Tibial artery (tissue), 4 donors: Measurements from ENCODE around the gene ZNF777.
"Not testable (repeated sequence)": the region's sequence is repeated elsewhere in the genome, so short reads cannot be mapped to it uniquely, and the experiment has no call there.

ENCODE experiments used
- DNase-seq, 2 donors: peaks; one replicate each; pipeline ENCODE4 v3.0.0-alpha.2; 2019
- H3K27ac ChIP-seq, 2 donors: fragments of 200-600 bp; sonication (generic) in 1 of 2; 1 replicate in 1 of 2; 2 replicates in 1 of 2; pipeline ENCODE4 v1.5.1; 2018 to 2019; ENCODE audit warnings: mild to moderate bottlenecking in 1 of 2
- H3K27me3 ChIP-seq, 2 donors: fragments of 200-600 bp; sonication (generic) in 1 of 2; one replicate each; pipeline versions ENCODE4 v1.5.1 to v1.6.0; 2016 to 2019
- H3K36me3 ChIP-seq, 3 donors: fragments of 200-600 bp; sonication (generic) in 2 of 3; one replicate each; pipeline ENCODE4 v1.5.1; 2016 to 2019; ENCODE audit warnings: mild to moderate bottlenecking in 2 of 3
- H3K4me1 ChIP-seq, 4 donors: fragments of 200-600 bp; sonication (generic) in 2 of 4; 1 replicate in 3 of 4; 2 replicates in 1 of 4; pipeline ENCODE4 v1.5.1; 2016 to 2019
- H3K4me3 ChIP-seq, 2 donors: fragments of 200-600 bp; sonication (generic) in 1 of 2; 1 replicate in 1 of 2; 2 replicates in 1 of 2; pipeline ENCODE4 v1.5.1; 2018 to 2019; ENCODE audit warnings: mild to moderate bottlenecking in 2 of 2
- H3K9me3 ChIP-seq, 3 donors: fragments of 200-600 bp; sonication (generic) in 1 of 3; one replicate each; pipeline ENCODE4 v1.5.1; 2016 to 2019
- intact Hi-C: fragments of 100-400 bp; cut with DNase I; formaldehyde crosslinking; loops from one replicate; pipeline ENCODE4 v1.15.0; 2023; ENCODE audit warnings: low total_unique reads
- TF ChIP-seq, protein P1 (sequence below), 2 experiments: fragments of 200-600 bp in 1 of 2; fragments of 450-650 bp in 1 of 2; IDR thresholded peaks; one replicate each; pipeline ENCODE4 v1.5.1; 2017 to 2019; ENCODE audit warnings: antibody characterized with exemption in 2 of 2, mild to moderate bottlenecking in 1 of 2, moderate library complexity in 1 of 2

Gene ZNF777

DNA sequence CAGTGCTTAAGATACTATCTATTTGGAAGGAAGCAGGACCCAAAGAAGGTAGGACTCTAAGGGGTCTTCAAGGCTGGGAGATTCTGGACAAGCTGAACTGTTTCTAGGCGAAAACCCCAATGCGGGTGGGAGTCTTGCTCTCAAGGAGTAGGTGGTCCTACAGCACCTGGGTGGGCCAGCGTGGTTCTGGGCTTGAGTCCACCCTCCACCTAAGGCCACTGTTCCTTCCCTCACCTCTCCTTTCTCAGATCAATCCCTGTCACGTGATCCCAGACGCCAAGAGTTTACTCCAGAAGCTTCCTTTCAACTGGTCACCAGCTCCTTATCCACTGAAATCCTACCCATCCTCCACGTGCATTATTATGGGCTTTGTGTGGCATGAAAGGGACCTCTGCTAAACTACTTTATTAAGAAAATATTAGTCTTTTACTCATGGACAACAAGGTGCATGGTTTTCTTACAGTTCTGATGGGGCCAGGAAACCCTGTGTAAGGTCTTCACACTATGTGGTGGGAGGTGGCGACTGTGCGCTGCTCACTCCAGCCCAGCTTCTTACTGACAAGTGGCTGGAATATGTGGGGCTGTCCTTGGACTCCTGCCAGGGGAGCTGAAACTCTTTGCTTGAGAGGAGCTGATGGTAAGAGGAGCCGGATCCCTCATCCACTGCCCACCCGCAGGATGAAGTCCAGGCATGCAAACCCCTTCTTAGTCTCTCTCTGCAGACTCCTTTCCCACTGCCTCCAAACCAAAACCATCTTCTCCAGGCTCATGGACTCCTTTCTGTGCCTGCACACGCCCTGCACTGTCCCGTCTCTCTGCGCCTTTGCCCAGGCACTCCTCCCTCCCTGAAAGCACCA, 35.2 kb upstream of the ZNF777 start:
- H3K36me3 ChIP-seq: peaks cover 31 to 34% (median 33%) of the 10 kb centered on the region in 3 donors
- intact Hi-C loops: loop anchor here (5.0 kb wide), 1 partner anchor 34 kb away; the partner anchor contains the start of gene ZNF777
- peak overlapping the region; percentile 87 to 92 for H3K27ac ChIP-seq
- H3K4me1 ChIP-seq: peaks cover 3 to 21% (median 15%) of the 10 kb centered on the region in 4 donors
- TF ChIP-seq, protein P1, sequence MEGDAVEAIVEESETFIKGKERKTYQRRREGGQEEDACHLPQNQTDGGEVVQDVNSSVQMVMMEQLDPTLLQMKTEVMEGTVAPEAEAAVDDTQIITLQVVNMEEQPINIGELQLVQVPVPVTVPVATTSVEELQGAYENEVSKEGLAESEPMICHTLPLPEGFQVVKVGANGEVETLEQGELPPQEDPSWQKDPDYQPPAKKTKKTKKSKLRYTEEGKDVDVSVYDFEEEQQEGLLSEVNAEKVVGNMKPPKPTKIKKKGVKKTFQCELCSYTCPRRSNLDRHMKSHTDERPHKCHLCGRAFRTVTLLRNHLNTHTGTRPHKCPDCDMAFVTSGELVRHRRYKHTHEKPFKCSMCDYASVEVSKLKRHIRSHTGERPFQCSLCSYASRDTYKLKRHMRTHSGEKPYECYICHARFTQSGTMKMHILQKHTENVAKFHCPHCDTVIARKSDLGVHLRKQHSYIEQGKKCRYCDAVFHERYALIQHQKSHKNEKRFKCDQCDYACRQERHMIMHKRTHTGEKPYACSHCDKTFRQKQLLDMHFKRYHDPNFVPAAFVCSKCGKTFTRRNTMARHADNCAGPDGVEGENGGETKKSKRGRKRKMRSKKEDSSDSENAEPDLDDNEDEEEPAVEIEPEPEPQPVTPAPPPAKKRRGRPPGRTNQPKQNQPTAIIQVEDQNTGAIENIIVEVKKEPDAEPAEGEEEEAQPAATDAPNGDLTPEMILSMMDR (IDR thresholded peaks at IDR 0.05): no peak
- peak; percentile 79 to 80 for DNase-seq
- peak overlapping the region; percentile 73 to 90 for H3K4me3 ChIP-seq
- H3K9me3 ChIP-seq: no peaks in the 10 kb centered on the region
- no peaks in the 10 kb centered on the region for H3K27me3 ChIP-seq

DNA sequence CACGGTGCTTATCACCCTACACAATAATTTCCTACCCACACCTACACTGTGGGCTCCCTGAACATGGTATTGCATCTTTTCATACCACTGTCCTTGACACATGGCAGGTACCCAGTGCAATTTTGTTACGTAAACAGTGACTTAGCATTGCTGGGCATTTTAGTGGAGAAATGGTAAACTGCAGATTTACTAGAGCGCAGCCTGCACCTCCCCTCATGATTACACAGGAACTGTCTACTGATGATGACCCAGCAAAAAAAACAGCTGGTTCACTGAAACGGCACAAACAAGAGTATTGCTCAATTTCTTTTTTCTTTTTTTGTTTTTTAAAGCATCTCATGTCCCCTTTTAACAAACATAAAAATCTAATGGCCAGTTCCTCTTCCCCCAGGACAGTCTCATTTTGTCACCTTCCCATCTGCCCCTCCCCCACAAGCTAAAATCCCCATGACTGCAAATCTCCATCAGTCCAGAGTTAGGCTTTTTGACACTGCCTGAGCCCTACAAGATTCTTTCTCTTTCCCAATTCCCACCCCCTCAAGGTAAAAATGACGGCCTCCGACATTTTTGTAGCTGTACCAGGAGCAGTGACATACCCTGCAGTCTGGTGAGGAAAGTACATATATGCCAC, 34.0 kb upstream of the ZNF777 start:
- intact Hi-C loops: loop anchor here (5.0 kb wide), 1 partner anchor 33 kb away; the partner anchor contains the start of gene ZNF777
- H3K36me3 ChIP-seq: peaks cover 39 to 46% (median 44%) of the 10 kb centered on the region in 3 donors
- H3K4me3 ChIP-seq: no peak overlapping the region
- TF ChIP-seq, protein P1 (IDR thresholded peaks at IDR 0.05): no peak
- H3K4me1 ChIP-seq: peaks cover 3 to 21% (median 15%) of the 10 kb centered on the region in 4 donors
- no peak for DNase-seq
- no peak overlapping the region for H3K27ac ChIP-seq
- H3K27me3 ChIP-seq: no peaks in the 10 kb centered on the region
- H3K9me3 ChIP-seq: no peaks in the 10 kb centered on the region

DNA sequence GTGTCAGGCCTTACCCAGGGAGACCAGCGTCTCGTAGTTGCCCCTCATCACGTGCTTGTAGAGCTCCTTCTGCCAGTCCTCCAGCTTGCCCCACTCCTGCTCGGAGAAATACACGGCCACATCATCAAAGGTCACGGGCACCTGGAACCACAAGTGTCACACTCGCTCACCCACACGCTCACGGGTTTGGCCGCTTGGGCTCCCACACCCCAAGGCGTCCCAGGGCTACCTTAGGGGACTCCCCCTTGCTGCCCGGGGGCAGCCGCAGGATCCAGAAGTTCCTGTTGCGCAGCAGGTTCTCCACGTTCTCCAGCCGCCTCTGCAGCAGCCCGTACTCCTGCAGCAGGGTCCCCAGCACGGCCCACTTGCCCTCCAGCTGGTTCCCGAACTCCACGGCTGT, 33.1 kb upstream of the ZNF777 start:
- H3K9me3 ChIP-seq, H3K27me3 ChIP-seq, H3K27ac ChIP-seq, DNase-seq, H3K4me3 ChIP-seq, intact Hi-C loops: not testable (repeated sequence)
- Histone ChIP-seq H3K36me3 (peaks cover 43 to 53% (median 50%) of the 10 kb centered on the region in 3 donors), H3K4me1 (peaks cover 3 to 21% (median 15%) of the 10 kb centered on the region in 4 donors)

DNA sequence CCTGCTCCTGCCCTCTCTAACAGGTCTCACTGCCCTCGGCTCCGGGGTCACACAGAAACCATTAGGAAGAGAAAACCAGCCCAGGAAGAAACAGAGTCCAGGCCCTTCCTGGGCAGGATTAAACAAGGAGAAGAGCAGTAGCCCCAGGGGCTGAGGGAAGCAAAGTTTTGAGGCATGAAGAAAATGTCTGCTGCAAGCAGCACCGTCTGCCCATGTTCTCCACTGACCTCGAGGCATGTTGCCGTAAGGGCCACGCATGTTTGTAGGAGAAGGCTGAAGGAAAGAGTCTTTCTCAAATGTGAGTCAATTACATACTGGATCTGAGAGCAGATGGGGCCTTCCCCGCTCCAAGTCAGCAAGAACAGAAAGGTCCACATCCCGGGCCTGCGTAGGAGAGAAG, 32.5 kb upstream of the ZNF777 start:
- TF ChIP-seq, protein P1 (IDR thresholded peaks at IDR 0.05): no peak
- H3K27me3 ChIP-seq: no peaks in the 10 kb centered on the region
- no peak for DNase-seq
- H3K4me3 ChIP-seq: no peak overlapping the region
- peaks cover 43 to 54% (median 53%) of the 10 kb centered on the region in 3 donors for H3K36me3 ChIP-seq
- no peaks in the 10 kb centered on the region for H3K9me3 ChIP-seq
- peaks cover 3 to 21% (median 15%) of the 10 kb centered on the region in 4 donors for H3K4me1 ChIP-seq
- intact Hi-C loops: no loop called here
- no peak overlapping the region for H3K27ac ChIP-seq

DNA sequence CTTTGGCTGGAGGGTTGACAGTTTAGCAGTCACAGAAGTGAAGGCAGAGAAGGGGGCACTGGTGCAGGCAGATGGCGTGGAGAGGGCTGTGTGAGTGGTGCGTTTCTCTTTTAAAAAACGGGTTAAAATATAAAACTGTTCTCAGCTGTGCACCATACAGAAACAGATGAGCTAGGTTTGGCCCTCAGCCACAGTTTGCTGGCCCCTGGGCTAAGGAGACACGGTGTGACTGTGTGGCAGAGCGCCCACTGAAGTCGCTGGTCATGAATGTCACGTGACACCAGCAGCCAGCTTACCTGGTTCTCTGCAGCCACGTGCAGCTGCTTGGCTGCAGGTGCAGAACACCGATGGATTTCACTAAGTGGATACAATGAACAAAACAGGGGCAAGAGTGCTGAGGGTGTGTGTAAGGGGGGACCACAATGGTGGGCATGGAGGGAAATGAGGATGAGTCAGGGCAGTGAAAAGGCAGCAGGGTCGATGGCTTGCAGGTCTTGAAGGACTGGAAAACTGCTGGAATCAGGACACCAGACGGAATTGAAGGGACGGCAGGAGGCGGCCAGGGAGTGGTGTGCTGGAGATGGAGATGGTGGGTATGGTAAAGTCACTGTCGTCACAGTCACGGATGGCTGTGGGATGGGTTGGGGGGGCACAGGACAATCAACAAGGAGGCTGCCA, 29.4 kb upstream of the ZNF777 start:
- peaks cover 0 to 6% (median 3%) of the 10 kb centered on the region in 4 donors for H3K4me1 ChIP-seq
- H3K27ac ChIP-seq: no peak overlapping the region
- no peak overlapping the region for H3K4me3 ChIP-seq
- H3K36me3 ChIP-seq: peaks cover 60 to 81% (median 77%) of the 10 kb centered on the region in 3 donors
- TF ChIP-seq, protein P1 (IDR thresholded peaks at IDR 0.05): no peak
- intact Hi-C loops: no loop called here
- H3K9me3 ChIP-seq: no peaks in the 10 kb centered on the region
- no peaks in the 10 kb centered on the region for H3K27me3 ChIP-seq
- DNase-seq: no peak
